Suppressor macrophage treated with lipopolysaccharide for 4 hours (primary cell): ENCODE results near the gene IDUA.

Source experiments
- DNase-seq: peaks from one replicate; pipeline ENCODE4 v3.0.0-alpha.2; 2020

IDUA gene

GRCh38 chr4:956531-957230 lies 30.2 kb upstream of the IDUA start:
- no peak for DNase-seq

GRCh38 chr4:957231-957580 lies 29.6 kb upstream of the IDUA start:
- no peak for DNase-seq

- no peak for DNase-seq
These were observed 29.1 kb upstream of the IDUA start for GRCh38 chr4:957581-958313.

- DNase-seq, result no peak
These were observed 28.6 kb upstream of the IDUA start for GRCh38 chr4:958314-958665.

GRCh38 chr4:958696-959337 lies 28.0 kb upstream of the IDUA start:
- no peak for DNase-seq

- DNase-seq, result no peak
These were observed 27.3 kb upstream of the IDUA start for GRCh38 chr4:959338-960139.

- no peak for DNase-seq
These were observed 26.7 kb upstream of the IDUA start for GRCh38 chr4:960140-960635.

GRCh38 chr4:960636-961350 lies 26.1 kb upstream of the IDUA start:
- DNase-seq, result no peak

- DNase-seq, result no peak
These were observed 25.3 kb upstream of the IDUA start for GRCh38 chr4:961351-962230.

- DNase-seq, result no peak
These were observed 24.3 kb upstream of the IDUA start for GRCh38 chr4:962231-963208.

GRCh38 chr4:963276-964225 lies 23.3 kb upstream of the IDUA start:
- DNase-seq, result no peak

GRCh38 chr4:964346-965025 lies 22.4 kb upstream of the IDUA start:
- no peak for DNase-seq

- DNase-seq, result no peak
These were observed 21.6 kb upstream of the IDUA start for GRCh38 chr4:965048-965765.

- no peak for DNase-seq
These were observed 21.1 kb upstream of the IDUA start for GRCh38 chr4:965766-966134.

GRCh38 chr4:966266-967112 lies 20.4 kb upstream of the IDUA start:
- no peak for DNase-seq
